ENCODE results near the gene PAH.
"Not testable (repeated sequence)": the region's sequence is repeated elsewhere in the genome, so short reads cannot be mapped to it uniquely, and the experiment has no call there.

Gene PAH

GRCh38 chr12:102891756-102892155 is 25.3 kb downstream of the PAH start:
- no peak for DNase-seq

GRCh38 chr12:102888511-102888910 is 28.5 kb downstream of the PAH start:
- no peak for DNase-seq

DNA sequence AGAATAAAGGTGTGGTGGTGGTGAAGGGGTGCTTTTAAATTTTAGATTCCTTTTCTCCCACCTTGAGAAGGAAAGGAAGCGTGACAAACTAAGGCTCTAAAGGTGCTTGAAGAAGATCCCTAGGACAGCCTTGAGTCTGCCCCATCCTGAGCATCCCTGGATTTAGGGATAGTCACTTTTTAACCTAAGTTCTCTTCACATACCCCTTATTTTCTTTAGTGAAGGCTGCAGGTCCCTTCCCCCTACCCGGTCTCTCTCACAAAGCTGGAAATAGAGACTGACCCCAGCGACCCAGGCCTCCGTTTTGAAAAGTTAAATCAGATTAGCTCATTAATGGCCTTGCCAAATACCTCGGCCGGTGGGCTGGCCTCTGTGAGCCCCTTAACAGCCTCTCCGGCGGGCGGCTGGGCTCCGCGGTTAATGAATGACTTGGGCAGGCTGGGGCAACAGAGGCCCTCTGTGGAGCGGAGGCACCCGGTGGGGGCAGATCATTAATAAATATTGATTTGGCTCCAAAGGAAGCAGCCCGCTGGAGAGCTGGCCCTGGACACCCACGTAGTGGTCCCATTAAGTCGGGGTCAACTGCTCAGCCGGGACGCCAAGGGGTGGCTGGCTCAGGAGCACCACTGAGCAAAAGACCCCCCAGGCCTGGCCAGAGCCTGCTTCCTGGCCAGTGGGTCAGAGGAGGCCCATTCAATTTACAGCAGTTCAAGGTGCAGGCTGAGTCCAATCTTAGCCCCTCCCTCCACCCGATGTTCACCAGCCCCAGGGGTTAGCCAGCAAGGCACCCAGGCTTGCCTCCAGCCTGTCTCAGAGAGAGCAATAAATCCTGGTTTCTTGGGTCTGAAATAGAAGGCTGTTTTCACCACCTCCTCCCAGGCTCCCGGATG is 31.8 kb downstream of the PAH start:
- no peak for DNase-seq

GRCh38 chr12:102883204-102883799 is 33.7 kb downstream of the PAH start:
- DNase-seq: peak; percentile 8

DNA sequence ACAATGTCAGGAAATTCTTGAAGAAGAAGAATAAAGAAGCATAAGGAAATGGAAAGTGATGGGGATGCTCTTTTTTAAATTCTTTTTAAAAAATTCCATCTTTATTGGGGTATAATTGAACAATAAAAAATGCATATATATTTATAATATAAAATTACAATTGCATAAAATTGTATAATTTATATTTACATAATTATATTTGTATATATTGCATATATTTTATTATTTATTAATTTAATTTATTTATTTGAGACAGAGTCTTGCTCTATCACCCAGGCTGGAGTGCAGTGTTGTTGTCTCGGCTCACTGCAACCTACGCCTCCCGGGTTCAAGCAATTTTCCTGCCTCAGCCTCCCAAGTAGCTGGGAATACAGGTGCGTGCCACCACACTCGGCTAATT is 36.3 kb downstream of the PAH start:
- DNase-seq: no peak

DNA sequence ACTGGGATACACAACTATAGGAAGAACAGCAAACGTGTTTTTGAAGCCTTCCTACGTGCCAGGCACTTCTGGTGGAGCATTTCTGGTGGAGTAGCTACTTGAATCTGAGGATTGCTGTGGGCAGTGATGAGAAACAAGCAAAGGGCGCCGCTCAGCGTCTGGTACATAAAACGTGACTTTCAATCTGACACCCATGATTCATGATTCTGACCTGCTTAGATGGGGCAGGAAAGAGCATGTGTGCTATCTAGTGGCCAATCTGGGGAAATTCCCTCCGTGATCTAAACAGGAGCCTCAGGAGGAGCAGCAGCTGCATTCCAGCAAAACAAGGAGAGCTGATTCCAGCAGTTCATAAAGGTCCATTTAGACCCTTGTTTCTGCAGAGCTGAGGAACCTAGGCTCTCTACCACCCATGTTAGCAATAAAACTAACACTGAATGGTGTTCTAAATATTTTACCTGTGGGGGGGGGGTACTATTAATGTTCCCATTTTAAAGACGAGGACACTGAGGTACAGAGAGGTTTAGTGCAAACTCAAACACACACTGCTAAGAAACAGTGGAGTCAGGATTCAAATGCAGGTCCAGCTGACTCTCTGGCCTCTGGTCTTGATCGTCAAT is 37.8 kb downstream of the PAH start:
- no peak for DNase-seq

- no peak for DNase-seq
These were observed 40.2 kb downstream of the PAH start for GRCh38 chr12:102876883-102877282.

DNA sequence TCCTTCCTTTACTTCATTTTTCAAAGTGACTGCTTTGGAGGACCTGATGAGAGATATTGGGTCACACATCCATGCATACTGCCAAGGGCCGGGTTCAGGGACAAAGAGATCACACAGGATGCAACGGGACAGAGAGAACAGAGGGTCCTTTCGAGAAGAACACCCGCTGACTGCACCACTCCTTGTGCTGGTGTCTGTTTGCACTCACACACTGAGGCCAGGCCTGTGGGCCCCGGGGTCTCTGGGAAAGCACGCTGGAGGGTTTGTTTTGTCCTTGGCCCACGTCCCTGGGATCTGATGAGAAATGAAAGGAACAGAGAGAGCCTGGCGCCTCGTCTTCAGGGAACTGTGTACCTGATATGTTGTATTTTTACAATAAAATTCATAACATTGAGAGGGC is 42.2 kb downstream of the PAH start:
- no peak for DNase-seq

DNA sequence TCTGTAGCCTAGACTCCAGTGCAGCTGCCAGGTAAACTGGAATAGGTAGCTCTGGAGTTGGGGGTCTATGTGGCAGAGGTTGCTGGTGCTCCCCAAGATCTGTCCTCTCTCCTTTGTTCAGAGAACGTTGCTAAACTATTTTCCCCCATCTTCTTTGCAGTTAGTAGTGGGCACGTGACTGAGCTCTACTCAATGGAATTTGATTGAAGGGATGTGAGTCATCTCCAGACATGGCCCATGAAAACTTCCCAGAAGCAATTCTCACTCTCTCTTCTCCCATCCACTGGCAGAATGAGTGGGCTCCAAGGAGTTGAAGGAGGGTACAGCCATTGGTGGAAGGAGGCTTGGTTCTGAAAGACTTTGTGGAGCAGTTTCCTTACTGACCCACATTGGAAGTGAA is 44.0 kb downstream of the PAH start:
- no peak for DNase-seq

- no peak for DNase-seq
These were observed 46.0 kb downstream of the PAH start for GRCh38 chr12:102871014-102871413.

GRCh38 chr12:102869571-102869970 is 47.5 kb downstream of the PAH start:
- DNase-seq: no peak

DNA sequence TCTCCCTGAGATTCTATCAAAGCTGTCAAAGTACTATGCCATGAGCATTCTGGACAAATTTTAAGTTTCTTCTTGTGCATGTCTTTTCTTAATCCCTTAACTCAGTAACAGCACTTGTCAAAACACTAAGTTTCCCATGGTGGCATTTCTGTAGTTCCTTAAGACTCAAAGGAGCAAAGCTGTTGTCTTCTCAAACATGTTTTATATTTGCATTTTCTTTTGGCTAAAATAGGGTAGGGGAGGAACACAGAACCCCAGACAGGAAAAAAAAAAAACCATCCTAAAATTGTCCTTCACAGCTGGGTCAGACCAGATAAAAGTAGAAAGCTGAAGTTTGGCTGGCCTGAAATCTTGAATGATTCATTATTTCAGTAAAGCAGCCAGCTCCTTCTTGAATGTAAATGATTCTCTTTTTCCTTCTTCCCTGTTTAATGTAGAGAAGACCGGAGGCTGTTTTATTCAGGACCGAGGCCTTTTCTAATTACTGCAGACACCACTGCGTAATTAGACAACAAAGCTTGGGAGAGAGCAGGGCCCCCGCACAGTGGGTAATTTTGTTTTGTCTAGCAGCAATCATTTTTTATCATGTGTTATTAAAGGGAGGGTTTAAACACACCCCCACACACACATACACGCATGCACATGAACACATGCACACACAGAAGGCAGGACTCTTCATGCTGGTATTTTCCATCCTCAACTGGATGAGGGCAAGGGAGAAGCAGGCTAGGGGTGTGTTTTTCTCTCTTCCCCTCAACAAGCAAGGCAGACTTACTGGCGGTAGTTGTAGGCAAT is 51.0 kb downstream of the PAH start:
- DNase-seq: no peak

DNA sequence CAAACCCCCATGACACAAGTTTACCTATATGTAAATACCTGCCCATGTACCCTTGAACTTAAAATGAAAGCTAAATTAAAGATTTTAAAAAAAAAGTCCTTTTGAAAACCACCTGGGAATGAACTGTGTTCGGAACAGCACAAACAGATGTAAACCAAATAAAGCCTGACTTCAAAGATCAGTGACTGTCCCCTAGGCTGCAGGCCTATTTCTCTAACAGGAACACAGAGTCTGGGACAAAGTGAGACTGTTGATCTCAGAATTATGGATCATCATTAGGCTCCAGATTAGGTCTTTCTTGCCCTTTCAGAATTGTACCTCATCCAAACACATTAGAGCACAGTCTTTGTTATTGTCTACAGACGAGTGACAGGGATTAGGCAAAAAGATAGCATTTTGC is 54.6 kb downstream of the PAH start:
- DNase-seq: no peak

DNA sequence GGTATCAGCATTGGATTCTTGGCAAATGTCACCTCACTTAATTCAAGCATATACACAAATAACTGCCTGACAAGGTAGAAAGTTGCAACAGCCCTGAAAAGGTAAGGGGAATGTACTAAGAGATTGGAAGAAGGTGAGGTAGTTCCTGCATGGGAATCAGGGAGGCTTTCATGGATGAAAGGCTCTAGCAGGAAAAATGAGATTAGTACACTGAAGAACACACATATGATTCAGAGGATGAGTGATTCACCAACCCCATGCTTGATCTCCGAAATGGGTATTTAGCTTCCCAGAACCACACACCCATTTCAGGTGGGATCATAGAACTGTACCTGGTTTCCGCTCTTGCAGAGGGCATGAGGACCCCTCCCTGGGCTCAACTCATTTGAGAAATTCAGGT is 65.8 kb downstream of the PAH start:
- DNase-seq: no peak

- no peak for DNase-seq
These were observed 67.2 kb downstream of the PAH start for GRCh38 chr12:102849722-102850447.

DNA sequence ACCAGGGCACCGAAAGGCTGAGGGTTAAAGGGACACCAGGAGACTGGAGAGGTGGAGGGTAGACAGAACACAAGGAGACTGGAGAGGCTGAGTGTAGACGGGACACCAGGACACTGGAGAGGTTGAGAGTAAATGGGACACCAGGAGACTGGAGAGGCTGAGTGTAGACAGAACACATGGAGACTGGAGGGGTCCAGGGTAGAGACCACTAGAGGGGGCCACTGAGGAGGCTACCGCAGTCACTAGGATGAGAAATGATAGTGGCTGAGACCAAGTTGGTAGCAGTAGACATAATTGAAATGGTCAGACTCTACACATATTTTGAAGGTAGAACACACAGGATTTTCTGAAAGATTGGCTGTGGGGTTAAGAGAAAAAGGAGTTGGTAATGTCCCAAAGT is 68.2 kb downstream of the PAH start:
- no peak for DNase-seq

GRCh38 chr12:102847131-102847530 is 69.9 kb downstream of the PAH start:
- no peak for DNase-seq

DNA sequence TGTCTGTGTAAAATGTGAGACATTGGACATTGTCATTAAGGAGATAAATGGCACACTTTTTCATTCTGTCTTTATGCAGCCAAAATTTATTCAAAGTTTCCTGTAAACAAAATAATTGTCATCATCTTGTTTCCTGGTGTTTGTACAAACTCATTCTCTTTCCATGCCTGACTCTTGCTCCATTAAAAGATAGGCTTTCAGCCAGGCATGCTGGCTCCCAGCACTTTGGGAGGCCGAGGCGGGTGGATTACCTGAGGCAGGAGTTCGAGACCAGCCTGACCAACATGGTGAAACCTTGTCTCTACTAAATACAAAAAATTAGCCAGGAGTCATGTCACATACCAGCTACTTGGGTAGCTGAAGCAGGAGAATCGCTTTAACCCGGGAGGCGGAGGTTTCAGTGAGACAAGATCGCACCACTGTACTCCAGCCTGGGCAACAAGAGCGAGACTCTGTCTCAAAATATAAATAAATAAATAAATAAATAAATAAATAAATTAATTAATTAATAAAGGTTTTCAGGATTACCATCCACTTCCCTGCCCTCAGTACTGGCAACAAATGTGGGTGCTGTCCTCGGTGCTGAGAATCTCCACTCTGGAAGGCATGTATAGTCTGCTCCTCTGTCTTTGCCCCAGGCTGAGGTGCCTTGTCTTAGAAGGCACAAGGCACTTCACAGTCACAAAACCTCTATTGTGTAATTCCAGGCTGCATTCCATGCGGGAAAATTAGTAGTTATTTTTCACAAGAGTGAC is 83.2 kb downstream of the PAH start:
- DNase-seq: no peak

DNA sequence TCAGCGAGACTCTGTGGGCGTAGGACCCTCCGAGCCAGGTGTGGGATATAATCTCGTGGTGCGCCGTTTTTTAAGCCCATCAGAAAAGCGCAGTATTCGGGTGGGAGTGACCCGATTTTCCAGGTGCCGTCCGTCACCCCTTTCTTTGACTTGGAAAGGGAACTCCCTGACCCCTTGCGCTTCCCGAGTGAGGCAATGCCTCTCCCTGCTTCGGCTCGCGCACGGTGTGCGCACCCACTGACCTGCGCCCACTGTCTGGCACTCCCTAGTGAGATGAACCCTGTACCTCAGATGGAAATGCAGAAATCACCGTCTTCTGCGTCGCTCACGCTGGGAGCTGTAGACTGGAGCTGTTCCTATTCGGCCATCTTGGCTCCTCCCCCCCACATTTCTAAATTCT is 84.2 kb downstream of the PAH start:
- DNase-seq: not testable (repeated sequence)

GRCh38 chr12:102824218-102824835 is 92.7 kb downstream of the PAH start:
- DNase-seq: no peak

DNA sequence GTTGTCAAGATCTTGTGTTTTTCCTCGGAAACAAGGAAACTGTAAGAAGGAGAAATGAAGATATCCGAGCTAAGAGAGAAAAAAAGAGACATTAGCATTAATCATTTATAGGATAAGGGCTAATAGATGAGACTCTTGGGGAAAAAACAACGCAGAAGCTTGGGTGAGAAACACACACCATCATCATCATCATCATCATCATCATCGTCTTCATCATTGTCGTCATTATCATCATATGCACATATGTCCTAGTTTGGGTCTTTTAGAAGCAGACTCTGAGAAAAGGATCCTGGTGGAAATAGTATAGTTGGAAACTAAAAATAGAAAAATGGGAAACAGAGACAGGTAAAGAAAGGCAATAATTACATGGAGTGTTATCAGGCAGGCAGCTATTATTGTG is 95.9 kb downstream of the PAH start:
- DNase-seq: no peak

Measured in effector CD8-positive, alpha-beta T cell (primary cell).